CD4-positive, alpha-beta T cell treated with Interleukin-6 for 4 hours (primary cell): ENCODE data around the gene SLC22A1.
"Not testable (repeated sequence)": the region's sequence is repeated elsewhere in the genome, so short reads cannot be mapped to it uniquely, and the experiment has no call there.

Experiments
- DNase-seq: peaks from one replicate; pipeline ENCODE4 v3.0.0-alpha.2; 2020; ENCODE audit warnings: mixed read lengths

The SLC22A1 gene

GRCh38 chr6:160125105-160125504, 3.5 kb downstream of the SLC22A1 start:
- not testable (repeated sequence) for DNase-seq

- DNase-seq: no peak
Measured at GRCh38 chr6:160127270-160128124, 5.9 kb downstream of the SLC22A1 start.

DNA sequence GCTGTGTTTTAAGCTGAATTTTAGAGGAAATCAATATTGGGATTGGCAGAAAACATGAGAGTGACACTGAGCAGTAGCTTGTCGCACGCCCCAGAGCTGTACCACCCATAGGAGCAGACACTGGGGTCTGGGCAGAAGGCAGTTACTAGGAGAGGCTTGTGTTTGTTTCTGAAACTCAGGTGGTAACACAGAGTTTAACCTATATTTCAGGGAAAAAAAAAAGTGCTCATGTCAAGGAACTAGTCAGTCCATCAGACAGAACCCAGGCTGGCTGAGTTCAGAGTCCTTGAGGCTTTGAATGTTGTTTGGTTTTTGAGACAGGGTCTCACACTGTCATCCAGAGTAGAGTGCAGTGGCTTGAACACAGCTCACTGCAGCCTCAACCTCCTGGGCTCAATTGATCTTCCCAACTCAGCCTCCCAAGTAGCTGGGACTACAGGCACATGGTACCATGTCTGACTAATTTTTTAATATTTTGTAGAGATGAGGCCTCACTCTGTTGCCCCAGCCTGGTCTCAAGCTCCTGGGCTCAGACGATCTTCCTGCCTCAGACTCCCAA, 6.6 kb downstream of the SLC22A1 start:
- no peak for DNase-seq

- no peak for DNase-seq
Measured at GRCh38 chr6:160128879-160129516, 7.4 kb downstream of the SLC22A1 start.

- no peak for DNase-seq
Measured at GRCh38 chr6:160129881-160130615, 8.4 kb downstream of the SLC22A1 start.

- DNase-seq: no peak
Measured at GRCh38 chr6:160130729-160131484, 9.3 kb downstream of the SLC22A1 start.

GRCh38 chr6:160131636-160132296, 10.2 kb downstream of the SLC22A1 start:
- no peak for DNase-seq

GRCh38 chr6:160132297-160132637, 10.7 kb downstream of the SLC22A1 start:
- DNase-seq: no peak

DNA sequence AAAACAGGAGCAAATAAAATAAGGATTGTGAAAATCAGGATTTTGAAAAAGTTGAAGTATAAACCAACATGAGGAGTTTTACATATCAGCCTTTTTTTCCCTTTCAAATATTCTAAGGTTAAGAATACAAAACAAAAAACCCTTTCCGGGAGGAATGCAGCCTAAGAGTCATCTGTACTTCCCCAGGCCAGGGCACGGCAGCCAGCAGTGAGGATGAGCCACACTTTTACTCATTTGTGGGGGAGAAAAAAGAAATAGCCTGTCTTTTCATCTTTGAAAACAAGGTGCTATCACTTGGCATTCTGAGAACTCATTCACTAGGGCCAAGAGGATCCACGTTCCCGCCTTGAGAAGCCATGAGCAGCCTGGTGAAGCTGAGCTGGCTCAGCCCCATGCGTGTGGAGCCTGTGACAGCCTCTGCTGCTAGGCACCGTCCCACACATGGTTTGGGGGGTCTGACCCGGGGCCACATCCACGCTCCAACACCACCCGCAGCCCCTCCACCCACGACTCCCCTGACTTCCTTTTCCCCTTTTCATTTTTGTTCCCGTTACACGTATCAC, 11.2 kb downstream of the SLC22A1 start:
- no peak for DNase-seq

DNA sequence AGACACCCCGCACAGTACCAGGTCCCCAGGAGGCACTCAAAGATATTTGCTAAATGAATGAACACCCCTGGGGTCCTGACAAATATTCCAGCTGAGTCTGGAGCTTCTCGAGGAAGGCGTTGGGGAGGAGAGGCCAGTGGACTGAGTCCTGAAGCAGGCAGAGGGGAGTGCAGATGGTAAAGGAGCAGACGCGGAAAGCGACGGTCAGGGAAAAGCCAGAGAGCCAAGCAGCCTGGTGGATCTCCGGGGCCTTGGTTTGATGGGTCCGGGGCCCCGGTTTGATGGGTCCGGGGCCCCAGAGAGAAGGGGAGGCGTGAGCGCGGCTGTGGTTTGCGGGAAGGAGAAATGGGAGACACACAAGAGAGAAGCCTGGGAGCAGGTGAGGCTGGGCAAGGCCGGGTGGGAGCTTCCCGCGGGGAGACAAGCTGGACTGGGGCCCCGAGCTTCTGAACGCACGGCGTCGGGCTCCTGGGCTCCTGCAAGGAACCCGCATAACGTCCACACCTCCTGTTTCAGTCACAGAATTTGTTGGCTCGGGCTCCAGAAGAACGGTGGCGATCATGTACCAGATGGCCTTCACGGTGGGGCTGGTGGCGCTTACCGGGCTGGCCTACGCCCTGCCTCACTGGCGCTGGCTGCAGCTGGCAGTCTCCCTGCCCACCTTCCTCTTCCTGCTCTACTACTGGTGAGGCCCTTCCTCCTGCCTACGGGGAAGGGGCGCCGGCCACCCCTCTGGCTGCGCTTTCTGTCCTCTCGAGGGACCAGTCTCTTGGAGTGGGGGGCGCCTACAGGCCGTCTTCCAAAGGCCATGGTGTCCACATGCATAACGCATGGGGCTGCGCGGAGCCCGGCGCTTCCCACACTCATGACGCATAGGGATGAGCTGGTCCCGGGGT, 12.1 kb downstream of the SLC22A1 start:
- no peak for DNase-seq

DNA sequence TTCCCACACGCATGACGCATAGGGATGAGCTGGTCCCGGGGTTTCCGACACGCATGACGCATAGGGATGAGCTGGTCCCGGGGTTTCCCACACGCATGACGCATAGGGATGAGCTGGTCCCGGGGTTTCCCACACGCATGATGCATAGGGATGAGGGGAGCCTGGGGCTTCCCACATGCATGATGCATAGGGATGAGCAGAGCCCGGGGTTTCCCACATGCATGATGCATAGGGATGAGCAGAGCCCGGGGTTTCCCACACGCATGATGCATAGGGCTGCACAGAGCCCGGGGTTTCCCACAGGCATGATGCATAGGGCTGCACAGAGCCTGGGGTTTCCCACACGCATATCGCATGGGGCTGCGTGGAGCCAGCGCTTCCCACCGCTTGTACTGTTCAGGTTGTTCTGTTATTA, 12.7 kb downstream of the SLC22A1 start:
- DNase-seq: not testable (repeated sequence)

DNA sequence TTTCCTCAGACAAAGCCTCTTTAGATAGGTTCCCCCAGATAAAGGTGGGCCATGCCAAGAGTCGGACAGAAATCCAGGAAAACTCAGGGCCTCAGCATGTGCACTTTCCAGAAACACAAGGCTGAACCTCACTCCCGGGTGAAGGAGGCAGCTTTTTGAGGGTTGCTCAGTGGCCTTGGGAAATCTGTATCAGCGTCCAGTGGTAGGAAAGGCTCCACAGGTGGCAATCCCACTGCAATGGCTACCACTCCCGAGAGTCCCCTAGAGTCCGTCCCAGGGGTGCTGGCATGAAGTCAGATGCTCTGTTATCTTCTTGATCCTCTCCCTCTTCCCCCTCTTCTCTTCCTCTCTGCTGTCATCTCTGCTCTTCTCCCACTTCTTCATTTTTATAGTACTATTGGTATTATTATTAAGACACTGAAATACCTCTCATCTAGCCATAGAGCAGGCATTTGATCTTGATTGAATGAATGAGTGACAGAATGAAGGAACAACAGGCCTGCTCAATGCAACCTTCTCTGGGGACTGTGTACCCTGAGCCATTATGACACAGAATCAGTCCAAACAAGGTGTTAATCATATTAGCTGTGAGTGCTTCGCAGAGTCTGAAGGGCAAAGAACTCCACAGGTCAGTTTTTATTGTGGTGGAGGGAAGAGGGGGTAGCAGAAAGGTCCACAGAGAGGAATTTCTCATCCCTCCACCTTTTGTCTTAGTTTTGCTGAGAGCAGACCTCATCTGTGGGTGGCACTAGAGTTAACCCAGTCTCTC, 13.3 kb downstream of the SLC22A1 start:
- no peak for DNase-seq

- no peak for DNase-seq
Measured at GRCh38 chr6:160135907-160136655, 14.5 kb downstream of the SLC22A1 start.

GRCh38 chr6:160137130-160137988, 15.7 kb downstream of the SLC22A1 start:
- no peak for DNase-seq

GRCh38 chr6:160137989-160138835, 16.6 kb downstream of the SLC22A1 start:
- peak; percentile 70 for DNase-seq

DNA sequence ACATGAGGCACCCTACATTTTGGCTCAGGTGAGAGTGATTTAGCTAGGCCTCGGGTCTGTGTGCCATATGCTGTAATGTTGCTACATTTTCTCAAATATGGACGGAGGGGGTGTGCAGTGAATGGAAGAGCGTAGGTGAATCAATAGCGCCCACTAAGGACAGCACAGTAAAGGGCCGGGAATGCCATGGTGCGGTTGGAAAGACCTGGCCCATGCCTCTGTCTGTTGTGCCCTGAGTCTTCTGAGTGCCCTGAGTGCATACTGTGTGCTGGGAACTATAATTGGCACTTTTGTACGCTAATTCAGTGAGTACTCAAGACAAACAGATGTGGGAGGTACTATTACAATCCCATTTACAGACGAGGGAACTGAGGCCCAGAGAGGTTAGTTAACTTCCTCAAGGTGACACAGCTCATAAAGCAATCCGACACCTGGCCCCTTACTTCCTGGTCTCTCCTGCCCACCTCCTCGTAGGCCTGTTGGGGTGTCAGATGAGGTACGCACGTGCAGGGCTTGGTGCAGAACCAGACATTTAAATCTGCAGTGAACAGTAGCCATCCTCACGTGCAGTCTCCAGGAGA, 17.3 kb downstream of the SLC22A1 start:
- DNase-seq: no peak

DNA sequence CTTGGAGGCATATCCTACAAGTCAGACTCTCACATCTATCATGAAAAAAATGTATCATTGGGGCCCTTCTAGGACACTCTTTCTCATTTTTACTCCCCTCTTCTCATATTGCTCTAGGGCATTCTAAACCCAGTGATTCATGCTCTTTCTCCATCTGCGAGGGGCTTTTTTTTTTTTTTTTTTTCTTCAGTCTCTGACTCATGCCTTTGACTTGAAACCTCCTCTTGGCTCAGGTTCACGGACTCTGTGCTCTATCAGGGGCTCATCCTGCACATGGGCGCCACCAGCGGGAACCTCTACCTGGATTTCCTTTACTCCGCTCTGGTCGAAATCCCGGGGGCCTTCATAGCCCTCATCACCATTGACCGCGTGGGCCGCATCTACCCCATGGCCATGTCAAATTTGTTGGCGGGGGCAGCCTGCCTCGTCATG, 17.8 kb downstream of the SLC22A1 start:
- no peak for DNase-seq
